Endodermal cell (in vitro differentiated cells): ENCODE data around the gene CSF2. TPM values are rescaled to one million over a fixed set of nuclear protein-coding genes. Genes with fewer than 3 reads are reported as not detected.
A peak's percentile ranks its signal among the peaks of the same experiment; 100 is the strongest.

ENCODE experiments used
- DNase-seq: peaks from one replicate; pipeline ENCODE4 v3.0.0-alpha.2; 2017
- H3K27ac ChIP-seq: 2 replicates; pipeline ENCODE4 v1.5.1; 2013; ENCODE audit warnings: mild to moderate bottlenecking, low read depth, low read length, moderate library complexity
- H3K27me3 ChIP-seq: 2 replicates; pipeline ENCODE4 v1.6.1; 2013; ENCODE audit warnings: mild to moderate bottlenecking, low read length, moderate library complexity; ENCODE audit not compliant: insufficient read depth, control insufficient read depth, poor library complexity, severe bottlenecking
- H3K36me3 ChIP-seq: 2 replicates; pipeline ENCODE4 v1.7.0; 2013; ENCODE audit warnings: mild to moderate bottlenecking, low read length, moderate library complexity; ENCODE audit not compliant: control insufficient read depth, insufficient read depth
- H3K4me1 ChIP-seq: one replicate; pipeline ENCODE4 v1.7.0; 2013; ENCODE audit warnings: low read length; ENCODE audit not compliant: control insufficient read depth, insufficient read depth
- H3K4me3 ChIP-seq: 2 replicates; pipeline ENCODE4 v1.5.1; 2013; ENCODE audit warnings: mild to moderate bottlenecking, low read length, moderate library complexity
- H3K9ac ChIP-seq: 2 replicates; pipeline ENCODE4 v1.6.1; 2013; ENCODE audit warnings: mild to moderate bottlenecking, low read length, moderate library complexity; ENCODE audit not compliant: poor library complexity, severe bottlenecking; ENCODE audit errors: extremely low read depth
- H3K9me3 ChIP-seq: 2 replicates; pipeline ENCODE4 v1.6.1; 2013; ENCODE audit warnings: mild to moderate bottlenecking, low read length, moderate library complexity; ENCODE audit not compliant: control insufficient read depth
- H3K27ac Mint-ChIP-seq: 2 replicates; pipeline ENCODE4 v1.8.0; 2020; ENCODE audit warnings: mixed read lengths
- H3K27me3 Mint-ChIP-seq: 2 replicates; pipeline ENCODE4 v1.8.0; 2021; ENCODE audit warnings: mild to moderate bottlenecking, mixed read lengths; ENCODE audit not compliant: insufficient read depth
- H3K36me3 Mint-ChIP-seq: 2 replicates; pipeline ENCODE4 v1.8.0; 2020; ENCODE audit warnings: low read depth, mixed read lengths
- H3K4me1 Mint-ChIP-seq: 2 replicates; pipeline ENCODE4 v1.8.0; 2020; ENCODE audit warnings: mixed read lengths
- H3K4me3 Mint-ChIP-seq: 2 replicates; pipeline ENCODE4 v1.8.0; 2020; ENCODE audit warnings: mild to moderate bottlenecking, moderate library complexity, mixed read lengths
- H3K9me3 Mint-ChIP-seq: 2 replicates; pipeline ENCODE4 v1.8.0; 2020; ENCODE audit warnings: mild to moderate bottlenecking, mixed read lengths
- CTCF ChIP-seq: fragments of 200-600 bp; sonication (generic); conservative IDR thresholded peaks from 2 replicates; pipeline ENCODE4 v1.5.0; 2021; ENCODE audit warnings: antibody characterized with exemption, mild to moderate bottlenecking
- WGBS, 2 experiments: methylation state at CpG; one replicate each; pipeline versions ENCODE4 v1.1.5 to v1.1.7; 2013; ENCODE audit warnings: missing lambda C conversion rate in 2 of 2, mixed read lengths in 1 of 2; ENCODE audit not compliant: insufficient coverage in 1 of 2, insufficient read length in 1 of 2; 5-methylcytosine and 5-hydroxymethylcytosine counted together
- total RNA-seq, 2 donors: library from RNA; stranded (reverse); fragmentation: NEBNext Ultra II Directional in 1 of 2; extraction: Animal tissue kit (Norgen Biotek cat#: 25700) in 1 of 2; gene quantifications; 2 replicates in 1 of 2; 3 replicates in 1 of 2; pipeline ENCODE4 v1.2.1, GENCODE V29; 2021

CSF2 gene
- total RNA-seq, 2 donors from 2014 or later = not detected

GRCh38 chr5:132046880-132047299, 26.7 kb upstream of the CSF2 start:
- DNase-seq = peak; percentile 50
- 65 to 85% methylated on average over 4 to 7 of the region's 7 CpGs for WGBS, 2 experiments
- Mint-ChIP-seq H3K36me3 (no peaks in the 10 kb centered on the region), H3K27me3 (no peaks in the 10 kb centered on the region), H3K4me1 (no peaks in the 10 kb centered on the region), H3K27ac (no peak overlapping the region), H3K9me3 (no peaks in the 10 kb centered on the region), H3K4me3 (no peak overlapping the region)
- Histone ChIP-seq H3K27me3 (no peaks in the 10 kb centered on the region), H3K4me3 (no peak overlapping the region), H3K9me3 (no peaks in the 10 kb centered on the region), H3K27ac (no peak overlapping the region), H3K36me3 (no peaks in the 10 kb centered on the region), H3K9ac (no peak overlapping the region), H3K4me1 (no peaks in the 10 kb centered on the region)
- no peak for TF ChIP-seq CTCF

- no peaks in the 10 kb centered on the region for H3K27me3 ChIP-seq
- no peak overlapping the region for H3K27ac ChIP-seq
- Mint-ChIP-seq H3K4me1 (no peaks in the 10 kb centered on the region), H3K4me3 (no peak overlapping the region), H3K27ac (no peak overlapping the region), H3K9me3 (no peaks in the 10 kb centered on the region), H3K27me3 (no peaks in the 10 kb centered on the region), H3K36me3 (no peaks in the 10 kb centered on the region)
- H3K9ac ChIP-seq = no peak overlapping the region
- H3K4me1 ChIP-seq = no peaks in the 10 kb centered on the region
- H3K4me3 ChIP-seq = no peak overlapping the region
- TF ChIP-seq CTCF = no peak
- WGBS, 2 experiments = 88 to 89% methylated on average over 4 of the region's 4 CpGs
- no peaks in the 10 kb centered on the region for H3K9me3 ChIP-seq
- no peak for DNase-seq
- no peaks in the 10 kb centered on the region for H3K36me3 ChIP-seq
These were observed 24.5 kb upstream of the CSF2 start for GRCh38 chr5:132049093-132049492.

- no peaks in the 10 kb centered on the region for H3K4me1 ChIP-seq
- no peak for TF ChIP-seq CTCF
- Mint-ChIP-seq H3K27me3 (no peaks in the 10 kb centered on the region), H3K4me3 (no peak overlapping the region), H3K4me1 (no peaks in the 10 kb centered on the region), H3K36me3 (no peaks in the 10 kb centered on the region), H3K9me3 (no peaks in the 10 kb centered on the region), H3K27ac (no peak overlapping the region)
- no peaks in the 10 kb centered on the region for H3K36me3 ChIP-seq
- H3K4me3 ChIP-seq = no peak overlapping the region
- no peaks in the 10 kb centered on the region for H3K9me3 ChIP-seq
- no peaks in the 10 kb centered on the region for H3K27me3 ChIP-seq
- WGBS, 2 experiments = 93 to 94% methylated on average over 11 to 12 of the region's 12 CpGs
- no peak overlapping the region for H3K27ac ChIP-seq
- H3K9ac ChIP-seq = no peak overlapping the region
- no peak for DNase-seq
These were observed 24.0 kb upstream of the CSF2 start for GRCh38 chr5:132049559-132049958.
